IMR-90 (cell line): ENCODE measurements around the gene MASP2.
"Not testable (repeated sequence)": the region's sequence is repeated elsewhere in the genome, so short reads cannot be mapped to it uniquely, and the experiment has no call there.

Experiments used
- CEBPB ChIP-seq: IDR thresholded peaks from 2 replicates; pipeline ENCODE4 v1.6.1; 2012; ENCODE audit warnings: low read depth, low read length, improper control_type of control experiment
- CTCF ChIP-seq: conservative IDR thresholded peaks from 2 replicates; pipeline ENCODE4 v1.5.1; 2012; ENCODE audit warnings: mild to moderate bottlenecking, low read depth, low read length, improper control_type of control experiment
- MAFK ChIP-seq: IDR thresholded peaks from 2 replicates; pipeline ENCODE4 v1.6.1; 2012; ENCODE audit warnings: low read depth, low read length, improper control_type of control experiment
- MAZ ChIP-seq: IDR thresholded peaks from 2 replicates; pipeline ENCODE4 v1.6.1; 2012; ENCODE audit warnings: low read depth, mild to moderate bottlenecking, low read length, improper control_type of control experiment, moderate library complexity, borderline replicate concordance
- MXI1 ChIP-seq: IDR thresholded peaks from 2 replicates; pipeline ENCODE4 v1.6.1; 2012; ENCODE audit warnings: low read depth, mild to moderate bottlenecking, low read length, moderate library complexity, borderline replicate concordance
- POLR2A ChIP-seq: IDR thresholded peaks from 2 replicates; pipeline ENCODE4 v1.6.1; 2012; ENCODE audit warnings: mild to moderate bottlenecking, low read depth, low read length
- RAD21 ChIP-seq: IDR thresholded peaks from 2 replicates; pipeline ENCODE4 v1.6.1; 2012; ENCODE audit warnings: low read length, improper control_type of control experiment
- SMC3 ChIP-seq: fragments of 150-350 bp; IDR thresholded peaks from 2 replicates; pipeline ENCODE4 v1.6.1; 2016; ENCODE audit warnings: low read depth, mild to moderate bottlenecking, antibody characterized with exemption, low read length, moderate library complexity

- not testable (repeated sequence) for TF ChIP-seq SMC3, CEBPB, POLR2A, CTCF, MAZ, MXI1, RAD21, MAFK
Observed at GRCh38 chr1:11040105-11040429, 7.0 kb downstream of the MASP2 start.
